ENCODE data around the gene ALDH3B1.

GRCh38 chr11:68040957-68041591, 30.9 kb downstream of the ALDH3B1 start:
- TF ChIP-seq CTCF (IDR thresholded peaks at IDR 0.05) (no peak), SIN3A (IDR thresholded peaks at IDR 0.05; ENCODE audit: borderline replicate concordance, insufficient read depth, low read depth, low read length) (no peak), REST (IDR thresholded peaks at IDR 0.05; ENCODE audit: insufficient read depth in 1 of 2, low read depth in 2 of 2, low read length in 1 of 2) (no peak)

All from Panc1 (cell line).